Measurements from ENCODE around the gene GALNT13. TPM values are rescaled to one million over a fixed set of nuclear protein-coding genes. Genes with fewer than 3 reads are reported as not detected.

Gene GALNT13
- total and polyA plus RNA-seq, 2 of the 13 experiments (the other 11 are each of a cell fraction or from before 2014, with no cell fraction given) = 1.3 to 5.0 TPM

DNA sequence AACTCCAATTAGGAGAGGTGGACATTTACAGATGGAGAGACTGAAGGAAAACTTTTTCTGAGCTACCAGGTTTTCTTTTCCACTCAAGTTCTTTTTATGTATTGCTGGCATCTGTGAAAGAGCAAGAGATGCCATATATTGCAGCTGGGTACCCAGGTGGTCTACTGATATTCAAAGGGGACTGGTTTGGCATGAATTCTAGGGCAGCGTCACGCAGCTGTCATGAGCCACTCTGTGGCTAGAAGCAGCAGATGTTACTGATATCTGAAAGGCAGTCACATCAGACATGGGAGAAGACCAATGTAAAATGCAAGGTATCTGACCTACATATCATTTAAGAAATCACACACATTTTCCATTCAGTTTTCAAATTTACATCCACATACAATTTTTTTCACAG, 408.8 kb downstream of the GALNT13 start (continued):
- TF ChIP-seq, protein P1, sequence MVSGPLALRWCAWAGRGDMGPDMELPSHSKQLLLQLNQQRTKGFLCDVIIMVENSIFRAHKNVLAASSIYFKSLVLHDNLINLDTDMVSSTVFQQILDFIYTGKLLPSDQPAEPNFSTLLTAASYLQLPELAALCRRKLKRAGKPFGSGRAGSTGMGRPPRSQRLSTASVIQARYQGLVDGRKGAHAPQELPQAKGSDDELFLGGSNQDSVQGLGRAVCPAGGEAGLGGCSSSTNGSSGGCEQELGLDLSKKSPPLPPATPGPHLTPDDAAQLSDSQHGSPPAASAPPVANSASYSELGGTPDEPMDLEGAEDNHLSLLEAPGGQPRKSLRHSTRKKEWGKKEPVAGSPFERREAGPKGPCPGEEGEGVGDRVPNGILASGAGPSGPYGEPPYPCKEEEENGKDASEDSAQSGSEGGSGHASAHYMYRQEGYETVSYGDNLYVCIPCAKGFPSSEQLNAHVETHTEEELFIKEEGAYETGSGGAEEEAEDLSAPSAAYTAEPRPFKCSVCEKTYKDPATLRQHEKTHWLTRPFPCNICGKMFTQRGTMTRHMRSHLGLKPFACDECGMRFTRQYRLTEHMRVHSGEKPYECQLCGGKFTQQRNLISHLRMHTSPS (CRISPR knock-in tag; IDR thresholded peaks at IDR 0.05; ENCODE audit: low read depth) = no peak
- TF ChIP-seq RBAK (CRISPR knock-in tag; IDR thresholded peaks at IDR 0.05) (no peak), DPF2 (CRISPR knock-in tag; IDR thresholded peaks at IDR 0.05; ENCODE audit: borderline replicate concordance, low read depth) (no peak), ZSCAN29 (CRISPR knock-in tag; conservative IDR thresholded peaks at IDR 0.05) (no peak), RFXAP (CRISPR knock-in tag; IDR thresholded peaks at IDR 0.05; ENCODE audit: borderline replicate concordance) (no peak), ZNF720 (CRISPR knock-in tag; IDR thresholded peaks at IDR 0.05) (no peak)
- TF ChIP-seq, protein P2, sequence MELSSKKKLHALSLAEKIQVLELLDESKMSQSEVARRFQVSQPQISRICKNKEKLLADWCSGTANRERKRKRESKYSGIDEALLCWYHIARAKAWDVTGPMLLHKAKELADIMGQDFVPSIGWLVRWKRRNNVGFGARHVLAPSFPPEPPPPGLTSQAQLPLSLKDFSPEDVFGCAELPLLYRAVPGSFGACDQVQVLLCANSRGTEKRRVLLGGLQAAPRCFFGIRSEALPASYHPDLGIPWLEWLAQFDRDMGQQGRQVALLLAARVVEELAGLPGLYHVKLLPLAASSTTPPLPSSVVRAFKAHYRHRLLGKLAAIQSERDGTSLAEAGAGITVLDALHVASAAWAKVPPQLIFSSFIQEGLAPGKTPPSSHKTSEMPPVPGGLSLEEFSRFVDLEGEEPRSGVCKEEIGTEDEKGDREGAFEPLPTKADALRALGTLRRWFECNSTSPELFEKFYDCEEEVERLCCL (CRISPR knock-in tag; IDR thresholded peaks at IDR 0.05; ENCODE audit: borderline replicate concordance) = no peak
- TF ChIP-seq, protein P3, sequence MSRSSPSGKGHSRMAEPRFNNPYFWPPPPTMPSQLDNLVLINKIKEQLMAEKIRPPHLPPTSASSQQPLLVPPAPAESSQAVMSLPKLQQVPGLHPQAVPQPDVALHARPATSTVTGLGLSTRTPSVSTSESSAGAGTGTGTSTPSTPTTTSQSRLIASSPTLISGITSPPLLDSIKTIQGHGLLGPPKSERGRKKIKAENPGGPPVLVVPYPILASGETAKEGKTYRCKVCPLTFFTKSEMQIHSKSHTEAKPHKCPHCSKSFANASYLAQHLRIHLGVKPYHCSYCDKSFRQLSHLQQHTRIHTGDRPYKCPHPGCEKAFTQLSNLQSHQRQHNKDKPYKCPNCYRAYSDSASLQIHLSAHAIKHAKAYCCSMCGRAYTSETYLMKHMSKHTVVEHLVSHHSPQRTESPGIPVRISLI (CRISPR knock-in tag; IDR thresholded peaks at IDR 0.05; ENCODE audit: borderline replicate concordance) = no peak

DNA sequence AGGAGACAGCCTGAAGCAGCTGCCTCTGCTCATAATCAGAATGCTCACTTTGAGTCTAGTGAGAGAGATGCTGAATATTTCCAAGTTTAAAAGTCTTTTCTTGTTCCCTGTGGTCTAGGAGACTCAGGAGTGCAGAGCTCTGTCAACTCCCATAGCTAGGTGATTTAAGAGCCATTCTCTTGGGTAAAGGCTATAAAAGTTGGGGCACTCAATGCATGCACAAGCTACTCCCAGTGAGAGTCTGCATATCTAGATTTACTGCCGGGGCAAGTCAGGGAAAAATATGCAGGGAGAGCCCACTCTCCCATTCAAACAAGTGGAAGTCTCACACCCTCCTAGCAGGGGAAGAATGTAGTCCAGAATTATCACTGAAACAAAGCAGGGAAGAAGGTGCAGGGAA, 418.1 kb downstream of the GALNT13 start:
- Histone ChIP-seq H3K4me2 (ENCODE audit: low read depth, low read length) (no peak overlapping the region), H3K79me2 (ENCODE audit: insufficient read depth, low read length) (no peaks in the 10 kb centered on the region), H3K27ac (ENCODE audit: extremely low read length, insufficient read depth, low read length) (no peak overlapping the region), H3K27me3 (ENCODE audit: control insufficient read depth in 1 of 2, insufficient read depth in 2 of 2, low read length in 2 of 2) (no peaks in the 10 kb centered on the region), H3K4me1 (ENCODE audit: insufficient read depth, low read length) (no peaks in the 10 kb centered on the region), H3K9me3 (ENCODE audit: low read length) (peaks cover 27% of the 10 kb centered on the region), H3K4me3 (replicated peaks in 1 of 3; ENCODE audit: insufficient read depth in 1 of 3, low read depth in 2 of 3, low read length in 3 of 3) (no peak overlapping the region), H3K9ac (ENCODE audit: insufficient read depth, low read depth, low read length) (no peak overlapping the region), H2AFZ (ENCODE audit: low read length) (no peak overlapping the region), H3K36me3 (replicated peaks in 1 of 2; ENCODE audit: control insufficient read depth in 1 of 2, insufficient read depth in 2 of 2, low read length in 2 of 2) (no peaks in the 10 kb centered on the region), H4K20me1 (ENCODE audit: insufficient read depth, low read length) (no peaks in the 10 kb centered on the region)
- 0% methylated on average over 1 of the region's 1 CpG for WGBS (ENCODE audit: low lambda C conversion rate)
- ChIA-PET POLR2A (no interaction called here), CTCF (ENCODE audit: low intra/inter-chr PET ratio, low total read pairs) (no interaction called here)
- DNase-seq (ENCODE audit: low spot score) (no peak), ATAC-seq (no peak), FAIRE-seq (no peak)
- intact Hi-C loops (cut with micrococcal nuclease; ENCODE audit: unreplicated experiment) = no loop called here
- no TSS peak for BruUV-seq (replicated peaks)
- in situ Hi-C loops (cut with HindIII; ENCODE audit: extremely low pct_ligation_motif_present, low pct_unique_long_range_greater_than_20kb) = no loop called here
- TF ChIP-seq GLI4 (CRISPR knock-in tag; IDR thresholded peaks at IDR 0.05; ENCODE audit: borderline replicate concordance) = no peak
- TF ChIP-seq HDAC6 (IDR thresholded peaks at IDR 0.05; ENCODE audit: low read depth, low read length) = no peak
- no peak for TF ChIP-seq PCBP2 (optimal IDR thresholded peaks at IDR 0.05; ENCODE audit: low read depth, low read length, poor library complexity, severe bottlenecking)
- TF ChIP-seq BHLHE40 (IDR thresholded peaks at IDR 0.05; ENCODE audit: low read length) = no peak
- TF ChIP-seq, protein P4, sequence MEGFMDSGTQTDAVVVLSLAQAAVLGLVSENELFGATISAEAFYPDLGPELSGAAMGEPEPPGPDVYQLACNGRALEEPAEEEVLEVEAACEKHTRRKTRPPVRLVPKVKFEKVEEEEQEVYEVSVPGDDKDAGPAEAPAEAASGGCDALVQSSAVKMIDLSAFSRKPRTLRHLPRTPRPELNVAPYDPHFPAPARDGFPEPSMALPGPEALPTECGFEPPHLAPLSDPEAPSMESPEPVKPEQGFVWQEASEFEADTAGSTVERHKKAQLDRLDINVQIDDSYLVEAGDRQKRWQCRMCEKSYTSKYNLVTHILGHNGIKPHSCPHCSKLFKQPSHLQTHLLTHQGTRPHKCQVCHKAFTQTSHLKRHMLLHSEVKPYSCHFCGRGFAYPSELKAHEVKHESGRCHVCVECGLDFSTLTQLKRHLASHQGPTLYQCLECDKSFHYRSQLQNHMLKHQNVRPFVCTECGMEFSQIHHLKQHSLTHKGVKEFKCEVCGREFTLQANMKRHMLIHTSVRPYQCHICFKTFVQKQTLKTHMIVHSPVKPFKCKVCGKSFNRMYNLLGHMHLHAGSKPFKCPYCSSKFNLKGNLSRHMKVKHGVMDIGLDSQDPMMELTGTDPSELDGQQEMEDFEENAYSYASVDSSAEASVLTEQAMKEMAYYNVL (CRISPR knock-in tag; IDR thresholded peaks at IDR 0.05; ENCODE audit: borderline replicate concordance) = no peak
- no peak for TF ChIP-seq ARNT (IDR thresholded peaks at IDR 0.05)
- TF ChIP-seq CBX2 (IDR thresholded peaks at IDR 0.05; ENCODE audit: low read depth, low read length) = no peak
- no peak for TF ChIP-seq CBX2 (CRISPR knock-in tag; IDR thresholded peaks at IDR 0.05; ENCODE audit: low read depth)
